ENCODE results near the gene ZYX. TPM values are rescaled to one million over a fixed set of nuclear protein-coding genes. Genes with fewer than 3 reads are reported as not detected.
"Not testable (repeated sequence)": the region's sequence is repeated elsewhere in the genome, so short reads cannot be mapped to it uniquely, and the experiment has no call there.

ZYX gene
- polyA plus RNA-seq, 3 donors: 76.3 to 107 (median 102) TPM

GRCh38 chr7:143395187-143396149, 14.3 kb downstream of the ZYX start:
- DNase-seq: no peak

GRCh38 chr7:143396182-143396581, 15.0 kb downstream of the ZYX start:
- DNase-seq: no peak

- no peak for DNase-seq
Measured at GRCh38 chr7:143396625-143397556, 15.7 kb downstream of the ZYX start.

GRCh38 chr7:143397710-143398530, 16.8 kb downstream of the ZYX start:
- no peak for DNase-seq

GRCh38 chr7:143398616-143399015, 17.5 kb downstream of the ZYX start:
- no peak for DNase-seq

- no peak for DNase-seq
Measured at GRCh38 chr7:143399151-143399550, 18.0 kb downstream of the ZYX start.

- no peak for DNase-seq
Measured at GRCh38 chr7:143399642-143400041, 18.5 kb downstream of the ZYX start.

- no peak for DNase-seq
Measured at GRCh38 chr7:143401265-143401664, 20.1 kb downstream of the ZYX start.

- not testable (repeated sequence) for DNase-seq
Measured at GRCh38 chr7:143402233-143402632, 21.1 kb downstream of the ZYX start.

GRCh38 chr7:143405173-143406001, 24.2 kb downstream of the ZYX start:
- peak; percentile 69 for DNase-seq

- no peak for DNase-seq
Measured at GRCh38 chr7:143406002-143406357, 24.8 kb downstream of the ZYX start.

- DNase-seq: no peak
Measured at GRCh38 chr7:143407287-143408251, 26.4 kb downstream of the ZYX start.

GRCh38 chr7:143408252-143408685, 27.1 kb downstream of the ZYX start:
- DNase-seq: no peak

GRCh38 chr7:143408686-143409561, 27.8 kb downstream of the ZYX start, which contains the start of gene EPHA1:
Gene EPHA1 (minus strand): TSS chr7:143408856. CDS start chr7:143408805, 51 bp downstream.
- peak; percentile 45 for DNase-seq

- DNase-seq: no peak
Measured at GRCh38 chr7:143410521-143411004, 29.4 kb downstream of the ZYX start.

- DNase-seq: no peak
Measured at GRCh38 chr7:143411976-143412708, 31.0 kb downstream of the ZYX start.

GRCh38 chr7:143413123-143413522, 32.0 kb downstream of the ZYX start:
- no peak for DNase-seq

Measured in renal pelvis (tissue), 4 donors.